ENCODE measurements around the gene INSC. TPM values are rescaled to one million over a fixed set of nuclear protein-coding genes. Genes with fewer than 3 reads are reported as not detected.

The INSC gene
- total RNA-seq, 1 donor from 2014 or later, result 0.23 TPM

- no peak for TF ChIP-seq CTCF (IDR thresholded peaks at IDR 0.05; ENCODE audit: unreplicated experiment)
- no peak overlapping the region for H3K27ac Mint-ChIP-seq (ENCODE audit: unreplicated experiment)
- no peak overlapping the region for H3K4me3 Mint-ChIP-seq (ENCODE audit: unreplicated experiment)
- no peaks in the 10 kb centered on the region for H3K9me3 Mint-ChIP-seq (ENCODE audit: unreplicated experiment)
- H3K27me3 Mint-ChIP-seq (ENCODE audit: unreplicated experiment), result no peaks in the 10 kb centered on the region
- DNase-seq (ENCODE audit: low spot score), result no peak
- H3K36me3 Mint-ChIP-seq (ENCODE audit: low read depth, unreplicated experiment), result no peaks in the 10 kb centered on the region
- peaks cover 13% of the 10 kb centered on the region for H3K4me1 Mint-ChIP-seq (ENCODE audit: unreplicated experiment)
Measured at GRCh38 chr11:15192005-15192556, 77.4 kb downstream of the INSC start.

GRCh38 chr11:15194671-15195415 is 80.1 kb downstream of the INSC start:
- Mint-ChIP-seq H3K27me3 (ENCODE audit: unreplicated experiment) (peaks cover 1% of the 10 kb centered on the region), H3K9me3 (ENCODE audit: unreplicated experiment) (no peaks in the 10 kb centered on the region), H3K4me3 (ENCODE audit: unreplicated experiment) (no peak overlapping the region), H3K36me3 (ENCODE audit: low read depth, unreplicated experiment) (no peaks in the 10 kb centered on the region), H3K4me1 (ENCODE audit: unreplicated experiment) (peaks cover 13% of the 10 kb centered on the region), H3K27ac (ENCODE audit: unreplicated experiment) (no peak overlapping the region)
- no peak for DNase-seq (ENCODE audit: low spot score)
- no peak for TF ChIP-seq CTCF (IDR thresholded peaks at IDR 0.05; ENCODE audit: unreplicated experiment)

GRCh38 chr11:15195454-15196200 is 80.9 kb downstream of the INSC start:
- Mint-ChIP-seq H3K9me3 (ENCODE audit: unreplicated experiment) (no peaks in the 10 kb centered on the region), H3K27me3 (ENCODE audit: unreplicated experiment) (peaks cover 1% of the 10 kb centered on the region), H3K36me3 (ENCODE audit: low read depth, unreplicated experiment) (no peaks in the 10 kb centered on the region), H3K27ac (ENCODE audit: unreplicated experiment) (no peak overlapping the region), H3K4me3 (ENCODE audit: unreplicated experiment) (no peak overlapping the region), H3K4me1 (ENCODE audit: unreplicated experiment) (peaks cover 13% of the 10 kb centered on the region)
- DNase-seq (ENCODE audit: low spot score), result no peak
- no peak for TF ChIP-seq CTCF (IDR thresholded peaks at IDR 0.05; ENCODE audit: unreplicated experiment)

GRCh38 chr11:15196704-15197103 is 82.0 kb downstream of the INSC start:
- no peak for DNase-seq (ENCODE audit: low spot score)
- H3K27ac Mint-ChIP-seq (ENCODE audit: unreplicated experiment), result no peak overlapping the region
- no peak for TF ChIP-seq CTCF (IDR thresholded peaks at IDR 0.05; ENCODE audit: unreplicated experiment)
- H3K4me3 Mint-ChIP-seq (ENCODE audit: unreplicated experiment), result no peak overlapping the region
- peaks cover 4% of the 10 kb centered on the region for H3K27me3 Mint-ChIP-seq (ENCODE audit: unreplicated experiment)
- H3K9me3 Mint-ChIP-seq (ENCODE audit: unreplicated experiment), result no peaks in the 10 kb centered on the region
- H3K4me1 Mint-ChIP-seq (ENCODE audit: unreplicated experiment), result peaks cover 13% of the 10 kb centered on the region
- no peaks in the 10 kb centered on the region for H3K36me3 Mint-ChIP-seq (ENCODE audit: low read depth, unreplicated experiment)

DNA sequence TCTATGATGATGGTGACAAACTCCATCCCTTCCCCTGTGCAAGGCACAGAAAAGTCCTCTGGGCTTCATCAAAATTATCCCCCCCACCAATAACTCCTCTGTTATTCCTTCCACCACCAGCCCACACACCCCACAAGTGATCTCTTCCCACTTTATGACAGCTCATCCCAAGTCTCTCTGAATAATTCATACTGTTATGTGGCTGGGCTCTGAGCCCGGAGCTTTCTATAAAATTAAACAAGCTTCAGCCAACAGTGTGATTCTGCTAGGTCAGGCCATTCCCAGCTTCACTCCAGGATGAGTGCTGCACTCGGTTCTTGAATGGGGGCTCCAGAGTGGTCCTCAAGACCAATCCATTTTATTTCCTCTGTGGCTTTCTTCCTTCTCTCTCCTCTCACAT is 83.0 kb downstream of the INSC start:
- Mint-ChIP-seq H3K27me3 (ENCODE audit: unreplicated experiment) (peaks cover 7% of the 10 kb centered on the region), H3K4me1 (ENCODE audit: unreplicated experiment) (peaks cover 16% of the 10 kb centered on the region), H3K27ac (ENCODE audit: unreplicated experiment) (no peak overlapping the region), H3K36me3 (ENCODE audit: low read depth, unreplicated experiment) (no peaks in the 10 kb centered on the region), H3K9me3 (ENCODE audit: unreplicated experiment) (no peaks in the 10 kb centered on the region), H3K4me3 (ENCODE audit: unreplicated experiment) (no peak overlapping the region)
- no peak for TF ChIP-seq CTCF (IDR thresholded peaks at IDR 0.05; ENCODE audit: unreplicated experiment)
- no peak for DNase-seq (ENCODE audit: low spot score)
